Endometrial microvascular endothelial cells (primary cell): ENCODE data around the gene NAALAD2. TPM values are rescaled to one million over a fixed set of nuclear protein-coding genes. Genes with fewer than 3 reads are reported as not detected.
"Not testable (repeated sequence)": the region's sequence is repeated elsewhere in the genome, so short reads cannot be mapped to it uniquely, and the experiment has no call there.

Source experiments
- in situ Hi-C: cut with HindIII; loops from 2 replicates; pipeline ENCODE4 v1.10.0; 2017; ENCODE audit warnings: low sequenced_read_pairs, low pct_unique_long_range_greater_than_20kb; ENCODE audit errors: inconsistent ontology term
- total RNA-seq: library from RNA; depleted of rRNA; stranded (reverse); fragments of >200 nt; gene quantifications from one replicate; pipeline ENCODE4 v1.2.3, GENCODE V29; 2015; ENCODE audit errors: inconsistent ontology term

The NAALAD2 gene
- total RNA-seq: not detected

DNA sequence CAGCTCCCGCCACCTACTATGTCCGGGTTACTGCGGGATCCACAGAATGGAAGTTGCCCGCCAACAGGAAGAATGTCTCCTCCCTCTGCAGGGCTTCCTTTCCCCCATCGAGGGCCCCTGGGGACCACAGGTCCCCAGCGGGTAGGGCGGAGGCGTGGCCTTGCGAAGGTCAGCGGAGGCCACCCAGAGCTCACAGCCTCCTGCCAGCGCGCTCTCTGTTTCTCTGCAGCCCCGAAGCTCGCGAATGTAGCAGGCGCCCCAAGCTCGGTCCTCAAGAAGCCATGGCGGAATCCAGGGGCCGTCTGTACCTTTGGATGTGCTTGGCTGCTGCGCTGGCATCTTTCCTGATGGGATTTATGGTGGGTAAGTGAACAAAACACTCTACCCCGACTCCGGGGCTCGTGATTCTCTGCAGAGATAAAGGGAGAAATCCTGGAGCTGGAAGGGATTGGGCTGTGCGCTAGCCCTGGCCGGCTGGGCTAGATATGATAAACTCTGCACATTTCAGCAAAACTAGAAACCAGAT is at the start of gene NAALAD2:
NAALAD2 (plus strand) TSS at position 186 of the 526 bp plus-strand sequence; CDS start at position 282, 96 bp downstream.
- in situ Hi-C loops: no loop called here

GRCh38 chr11:90085650-90086049 is 48.8 kb upstream of the NAALAD2 start, which contains the start of gene UBTFL1:
UBTFL1 (plus strand) TSS chr11:90085950; CDS start chr11:90085950, 0 bp downstream.
- in situ Hi-C loops: not testable (repeated sequence)

- in situ Hi-C loops: not testable (repeated sequence)
Observed at GRCh38 chr11:90088731-90089130, 45.7 kb upstream of the NAALAD2 start.

- in situ Hi-C loops: not testable (repeated sequence)
Observed at GRCh38 chr11:90095230-90095924, 39.1 kb upstream of the NAALAD2 start.

GRCh38 chr11:90098261-90098660 is 36.2 kb upstream of the NAALAD2 start:
- in situ Hi-C loops: not testable (repeated sequence)

- in situ Hi-C loops: no loop called here
Observed at GRCh38 chr11:90100431-90100830, 34.0 kb upstream of the NAALAD2 start.

DNA sequence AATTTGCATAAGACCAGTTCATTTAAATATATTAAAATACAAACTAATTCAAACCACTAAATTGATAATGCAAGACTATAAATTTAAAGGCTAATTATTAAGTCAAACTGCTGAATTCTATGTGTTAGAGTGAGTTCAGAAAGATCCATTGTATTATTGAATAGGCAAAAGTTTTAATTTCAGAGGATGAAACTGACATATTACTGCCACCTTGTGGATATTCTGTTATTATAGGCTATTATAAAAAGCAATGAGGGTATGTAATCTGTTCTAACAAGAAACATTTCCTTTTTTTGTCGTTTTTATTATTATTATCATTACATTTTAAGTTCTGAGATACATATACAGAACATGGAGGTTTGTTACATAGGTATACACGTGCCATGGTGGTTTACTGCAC is 20.9 kb upstream of the NAALAD2 start:
- in situ Hi-C loops: no loop called here

GRCh38 chr11:90120191-90120590 is 14.3 kb upstream of the NAALAD2 start:
- in situ Hi-C loops: no loop called here

- in situ Hi-C loops: no loop called here
Observed at GRCh38 chr11:90124371-90124770, 10.1 kb upstream of the NAALAD2 start.

- in situ Hi-C loops: no loop called here
Observed at GRCh38 chr11:90124946-90125345, 9.5 kb upstream of the NAALAD2 start.

GRCh38 chr11:90133560-90134477 is 644 bp upstream of the NAALAD2 start:
- in situ Hi-C loops: no loop called here

- in situ Hi-C loops: no loop called here
Observed at GRCh38 chr11:90135016-90135415, 553 bp downstream of the NAALAD2 start.

DNA sequence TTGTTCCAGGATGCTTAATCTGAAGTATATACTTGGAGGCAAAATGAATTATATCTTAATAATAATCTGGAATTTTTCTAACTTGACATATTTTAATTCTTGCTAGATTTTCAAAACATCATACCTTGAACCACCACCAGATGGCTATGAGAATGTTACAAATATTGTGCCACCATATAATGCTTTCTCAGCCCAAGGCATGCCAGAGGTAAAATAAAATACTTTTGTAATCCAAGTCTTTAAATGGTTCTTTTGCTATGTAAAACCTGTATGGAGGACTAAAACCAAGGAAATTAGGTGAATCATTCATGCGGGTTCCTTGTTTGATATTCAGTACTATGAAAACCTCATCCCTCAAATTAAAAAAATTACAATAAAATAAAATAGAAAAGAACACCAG is 14.4 kb downstream of the NAALAD2 start:
- in situ Hi-C loops: no loop called here

- in situ Hi-C loops: not testable (repeated sequence)
Observed at GRCh38 chr11:90166982-90167573, 32.6 kb downstream of the NAALAD2 start.

DNA sequence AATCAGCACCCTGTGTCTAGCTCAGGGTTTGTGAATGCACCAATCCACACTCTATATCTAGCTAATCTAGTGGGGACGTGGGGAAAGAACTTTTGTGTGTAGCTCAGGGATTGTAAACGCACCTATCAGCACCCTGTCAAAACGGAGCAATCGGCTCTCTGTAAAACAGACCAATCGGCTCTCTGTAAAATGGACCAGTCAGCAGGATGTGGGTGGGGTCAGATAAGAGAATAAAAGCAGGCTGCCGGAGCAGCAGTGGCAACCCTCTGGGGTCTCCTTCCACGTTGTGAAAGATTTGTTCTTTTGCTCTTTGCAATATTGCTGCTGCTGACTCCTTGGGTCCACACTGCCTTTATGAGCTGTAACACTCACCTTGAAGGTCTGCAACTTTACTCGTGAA is 33.2 kb downstream of the NAALAD2 start:
- in situ Hi-C loops: not testable (repeated sequence)

- in situ Hi-C loops: no loop called here
Observed at GRCh38 chr11:90168571-90168970, 34.1 kb downstream of the NAALAD2 start.

- in situ Hi-C loops: no loop called here
Observed at GRCh38 chr11:90171359-90171758, 36.9 kb downstream of the NAALAD2 start.

DNA sequence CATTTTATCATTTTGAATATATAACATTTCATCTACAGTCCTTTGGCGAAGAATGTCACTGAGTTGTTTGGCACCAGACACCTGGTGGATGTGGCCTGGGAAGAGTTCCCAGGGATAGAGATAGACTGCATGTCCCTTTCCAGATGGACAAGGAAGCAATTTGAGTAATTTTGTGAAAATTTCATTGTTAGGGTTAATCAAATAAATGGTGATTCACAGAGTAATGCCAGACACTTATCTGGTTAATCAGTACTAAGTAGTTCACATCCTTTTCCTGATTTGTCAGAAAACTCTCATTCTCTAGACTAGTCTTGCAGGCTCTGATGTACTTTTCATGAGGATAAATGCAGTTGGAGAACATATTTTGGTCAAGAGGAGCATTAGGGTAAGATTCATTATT is 41.6 kb downstream of the NAALAD2 start:
- in situ Hi-C loops: no loop called here

DNA sequence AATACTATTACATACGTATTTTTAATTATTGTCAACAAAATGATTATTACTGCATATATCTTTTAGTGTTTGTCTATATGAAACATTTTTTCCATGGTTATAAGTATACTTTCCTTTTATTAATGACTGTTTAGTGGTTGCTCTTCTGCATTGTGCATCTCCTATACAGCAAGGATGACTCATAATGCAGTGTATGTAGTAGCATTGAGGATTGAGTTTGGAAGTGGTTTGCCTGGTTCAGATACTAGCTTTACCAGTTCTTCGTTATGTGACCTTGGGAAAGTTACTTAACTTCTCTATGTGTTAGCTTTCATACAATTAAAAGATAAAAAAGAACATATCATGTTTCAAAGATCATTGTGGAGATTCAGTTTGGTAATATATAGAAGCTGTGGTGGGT is 44.3 kb downstream of the NAALAD2 start:
- in situ Hi-C loops: no loop called here
